IMR-90 (cell line): ENCODE results near the gene UNC13C. TPM values are rescaled to one million over a fixed set of nuclear protein-coding genes. Genes with fewer than 3 reads are reported as not detected.

Source experiments
- ATAC-seq: fragments of 200-7000 bp; cut with Tn5 transposase; 2 replicates; pipeline ENCODE4 v1.9.1; 2020; ENCODE audit warnings: low read depth, mild to moderate bottlenecking, moderate library complexity
- BruUV-seq: library from RNA; stranded (reverse); fragments of 400-500 nt; replicated peaks from 2 replicates; lab custom pipeline; 2021; lab: Mats Ljungman, UMichigan
- CTCF ChIA-PET: fragments of 300-600 bp; formaldehyde crosslinking; extraction: SDS; loops from one replicate; lab custom pipeline; 2021; ENCODE audit warnings: antibody characterized with exemption; lab: Yijun Ruan, JAX
- POLR2A ChIA-PET: fragments of 300-600 bp; sonication (Branson Sonifier 250); formaldehyde crosslinking; loops from one replicate; lab custom pipeline; 2022; ENCODE audit warnings: antibody characterized with exemption; ENCODE audit not compliant: unreplicated experiment; lab: Charles Lee
- DNase-seq: peaks from one replicate; pipeline ENCODE4 v3.0.0; 2013
- H2AFZ ChIP-seq: replicated peaks from 2 replicates; pipeline ENCODE3; 2013; ENCODE audit warnings: low read length, mild to moderate bottlenecking; ENCODE audit not compliant: poor library complexity
- H2AK5ac ChIP-seq: 2 replicates; pipeline ENCODE4 v1.6.1; 2013; ENCODE audit warnings: low read depth, low read length, inconsistent platforms
- H2AK9ac ChIP-seq: replicated peaks from 2 replicates; pipeline ENCODE3; 2013; ENCODE audit warnings: mild to moderate bottlenecking, low read depth, low read length, moderate library complexity; ENCODE audit not compliant: poor library complexity
- H2BK120ac ChIP-seq: 2 replicates; pipeline ENCODE4 v1.6.1; 2013; ENCODE audit warnings: low read depth, low read length, inconsistent platforms
- H2BK15ac ChIP-seq: 3 replicates; pipeline ENCODE4 v1.6.1; 2013; ENCODE audit warnings: low read depth, low read length, inconsistent platforms
- H2BK20ac ChIP-seq: 2 replicates; pipeline ENCODE4 v1.6.1; 2013; ENCODE audit warnings: low read depth, mild to moderate bottlenecking, inconsistent platforms, low read length, moderate library complexity
- H2BK5ac ChIP-seq: 2 replicates; pipeline ENCODE4 v1.6.1; 2013; ENCODE audit warnings: mild to moderate bottlenecking, low read depth, low read length, inconsistent platforms; ENCODE audit not compliant: poor library complexity, severe bottlenecking
- H3K14ac ChIP-seq: replicated peaks from 2 replicates; pipeline ENCODE4 v1.6.1; 2013; ENCODE audit warnings: low read depth, low read length, inconsistent platforms
- H3K18ac ChIP-seq: 2 replicates; pipeline ENCODE4 v1.6.1; 2013; ENCODE audit warnings: low read depth, low read length, control low read depth
- H3K23ac ChIP-seq: 2 replicates; pipeline ENCODE4 v1.6.1; 2013; ENCODE audit warnings: low read depth, low read length, inconsistent platforms
- H3K27ac ChIP-seq: 2 replicates; pipeline ENCODE4 v1.5.1; 2013; ENCODE audit warnings: mild to moderate bottlenecking, control low read depth, low read length; ENCODE audit not compliant: insufficient read depth
- H3K27me3 ChIP-seq: 2 replicates; pipeline ENCODE4 v1.6.1; 2013; ENCODE audit warnings: low read length; ENCODE audit not compliant: control insufficient read depth, insufficient read depth
- H3K36me3 ChIP-seq: 2 replicates; pipeline ENCODE4 v1.6.1; 2013; ENCODE audit warnings: low read length, mixed read lengths; ENCODE audit not compliant: control insufficient read depth, insufficient read depth
- H3K4ac ChIP-seq: 2 replicates; pipeline ENCODE4 v1.6.1; 2013; ENCODE audit warnings: low read depth, low read length, inconsistent platforms
- H3K4me1 ChIP-seq: 2 replicates; pipeline ENCODE4 v1.6.1; 2013; ENCODE audit warnings: low read length, mixed read lengths; ENCODE audit not compliant: control insufficient read depth, insufficient read depth
- H3K4me2 ChIP-seq: 2 replicates; pipeline ENCODE4 v1.6.1; 2013; ENCODE audit warnings: low read depth, mild to moderate bottlenecking, control low read depth, low read length, moderate library complexity
- H3K4me3 ChIP-seq: 2 replicates; pipeline ENCODE4 v1.5.1; 2013; ENCODE audit warnings: low read depth, mild to moderate bottlenecking, control low read depth, low read length, moderate library complexity; ENCODE audit not compliant: insufficient read depth
- H3K56ac ChIP-seq: 2 replicates; pipeline ENCODE4 v1.6.1; 2013; ENCODE audit warnings: low read length, inconsistent platforms; ENCODE audit not compliant: insufficient read depth; ENCODE audit errors: extremely low read depth
- H3K79me1 ChIP-seq, 2 experiments: 2 replicates each; pipeline ENCODE4 v1.6.1; 2013; ENCODE audit warnings: low read length in 2 of 2, inconsistent platforms in 1 of 2, low read depth in 1 of 2
- H3K9ac ChIP-seq: 2 replicates; pipeline ENCODE4 v1.6.1; 2013; ENCODE audit warnings: low read depth, low read length, control low read depth
- H3K9me1 ChIP-seq: 2 replicates; pipeline ENCODE4 v1.6.1; 2013; ENCODE audit warnings: low read length, inconsistent platforms; ENCODE audit not compliant: insufficient read depth
- H3K9me3 ChIP-seq: 2 replicates; pipeline ENCODE4 v1.6.1; 2013; ENCODE audit warnings: low read length; ENCODE audit not compliant: control insufficient read depth, insufficient read depth
- H4K20me1 ChIP-seq: 2 replicates; pipeline ENCODE4 v1.6.1; 2013; ENCODE audit warnings: low read length, inconsistent platforms; ENCODE audit not compliant: insufficient read depth
- H4K5ac ChIP-seq: 2 replicates; pipeline ENCODE4 v1.6.1; 2013; ENCODE audit warnings: mild to moderate bottlenecking, low read depth, low read length, control low read depth
- H4K8ac ChIP-seq, 2 experiments: 2 replicates each; pipeline ENCODE4 v1.6.1; 2013; ENCODE audit warnings: low read depth in 2 of 2, low read length in 2 of 2, control low read depth in 1 of 2, inconsistent platforms in 1 of 2
- H4K91ac ChIP-seq: 2 replicates; pipeline ENCODE4 v1.6.1; 2013; ENCODE audit warnings: low read depth, low read length, inconsistent platforms; ENCODE audit not compliant: insufficient read depth
- BHLHE40 ChIP-seq: fragments of 150-350 bp; IDR thresholded peaks from 2 replicates; pipeline ENCODE4 v1.6.1; 2016; ENCODE audit warnings: mild to moderate bottlenecking, low read depth, low read length
- CEBPB ChIP-seq: IDR thresholded peaks from 2 replicates; pipeline ENCODE4 v1.6.1; 2012; ENCODE audit warnings: low read depth, low read length, improper control_type of control experiment
- CHD1 ChIP-seq: IDR thresholded peaks from 2 replicates; pipeline ENCODE4 v1.6.1; 2012; ENCODE audit warnings: low read depth, low read length, improper control_type of control experiment
- FOS ChIP-seq: fragments of 150-350 bp; IDR thresholded peaks from 2 replicates; pipeline ENCODE4 v1.6.1; 2016; ENCODE audit warnings: low read depth, low read length
- MAFK ChIP-seq: IDR thresholded peaks from 2 replicates; pipeline ENCODE4 v1.6.1; 2012; ENCODE audit warnings: low read depth, low read length, improper control_type of control experiment
- MXI1 ChIP-seq: IDR thresholded peaks from 2 replicates; pipeline ENCODE4 v1.6.1; 2012; ENCODE audit warnings: low read depth, mild to moderate bottlenecking, low read length, moderate library complexity, borderline replicate concordance
- NFE2L2 ChIP-seq: fragments of 150-350 bp; IDR thresholded peaks from 2 replicates; pipeline ENCODE4 v1.6.1; 2016; ENCODE audit warnings: low read depth, mild to moderate bottlenecking, low read length
- POLR2A ChIP-seq: IDR thresholded peaks from 2 replicates; pipeline ENCODE4 v1.6.1; 2012; ENCODE audit warnings: mild to moderate bottlenecking, low read depth, low read length
- RAD21 ChIP-seq: IDR thresholded peaks from 2 replicates; pipeline ENCODE4 v1.6.1; 2012; ENCODE audit warnings: low read length, improper control_type of control experiment
- RFX5 ChIP-seq: IDR thresholded peaks from 2 replicates; pipeline ENCODE4 v1.8.0; 2012; ENCODE audit warnings: low read depth, mild to moderate bottlenecking, low read length, moderate library complexity
- SMC3 ChIP-seq: fragments of 150-350 bp; IDR thresholded peaks from 2 replicates; pipeline ENCODE4 v1.6.1; 2016; ENCODE audit warnings: low read depth, mild to moderate bottlenecking, antibody characterized with exemption, low read length, moderate library complexity
- dilution Hi-C: fragments of 300-500 bp; cut with HindIII; formaldehyde crosslinking; loops from one replicate; pipeline ENCODE4 v1.14.3; 2018; ENCODE audit warnings: low sequenced_read_pairs; ENCODE audit not compliant: unreplicated experiment
- in situ Hi-C: fragments of 300-500 bp; cut with MboI; formaldehyde crosslinking; loops from 3 replicates; pipeline ENCODE4 v1.14.3; 2019; ENCODE audit warnings: low sequenced_read_pairs, inconsistent platforms, mixed read lengths
- intact Hi-C: fragments of 100-400 bp; cut with micrococcal nuclease; formaldehyde crosslinking; loops from 2 replicates; pipeline ENCODE4 v1.10.0; 2022
- polyA plus RNA-seq, 3 experiments: library from polyadenylated mRNA; depleted of rRNA; stranded (reverse); fragments of >200 nt; gene quantifications; 2 replicates each; pipeline ENCODE4 v1.2.3, GENCODE V29; 2012; ENCODE audit warnings: low replicate concordance in 1 of 3
- total RNA-seq: library from RNA; depleted of rRNA; stranded (reverse); fragments of >200 nt; gene quantifications from 2 replicates; pipeline ENCODE4 v1.2.3, GENCODE V29; 2012
- TF ChIP-seq, protein P1 (sequence below): fragments of 150-350 bp; IDR thresholded peaks from 2 replicates; pipeline ENCODE4 v1.6.1; 2017; ENCODE audit warnings: mild to moderate bottlenecking, antibody characterized with exemption, low read length, low read depth
- TF ChIP-seq, protein P2 (sequence below): conservative IDR thresholded peaks from 2 replicates; pipeline ENCODE4 v1.5.1; 2012; ENCODE audit warnings: mild to moderate bottlenecking, low read depth, low read length, improper control_type of control experiment

The UNC13C gene
- total and polyA plus RNA-seq, 2 of the 4 experiments (the other 2 are of a cell fraction) = not detected

DNA sequence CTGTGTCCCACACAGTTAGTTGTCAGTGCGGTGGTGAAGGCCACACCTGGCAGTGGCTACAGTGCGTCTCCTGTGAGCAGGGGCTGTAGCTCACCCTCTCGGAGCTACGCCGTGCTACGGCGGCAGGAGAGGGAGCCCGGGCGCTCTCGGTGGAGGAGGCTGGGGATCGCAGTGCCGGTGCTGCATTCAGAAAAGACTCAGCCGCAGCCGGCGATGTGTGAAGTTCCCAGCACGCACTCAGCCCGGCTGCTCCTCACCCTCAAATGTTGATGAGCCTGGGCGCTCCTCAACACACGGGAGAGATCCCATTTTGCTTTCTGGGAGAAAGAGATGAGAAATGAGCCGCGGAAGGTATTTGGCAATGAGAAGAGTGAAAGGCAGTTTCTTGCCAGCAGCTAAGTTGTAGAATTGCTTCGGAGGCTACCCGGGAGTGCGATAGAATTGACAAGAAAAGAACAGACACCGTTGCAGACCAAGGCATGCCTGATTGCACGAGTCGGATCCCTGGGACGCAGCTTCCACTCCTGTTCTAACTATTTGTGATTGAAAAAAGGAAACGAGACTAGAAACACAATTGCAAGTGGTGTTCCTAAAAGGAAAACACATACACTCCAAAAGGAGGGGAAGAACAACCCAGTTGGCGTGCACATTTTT lies at the start of gene UNC13C (continued):
- no peak for TF ChIP-seq CHD1
- no peak for TF ChIP-seq RFX5

DNA sequence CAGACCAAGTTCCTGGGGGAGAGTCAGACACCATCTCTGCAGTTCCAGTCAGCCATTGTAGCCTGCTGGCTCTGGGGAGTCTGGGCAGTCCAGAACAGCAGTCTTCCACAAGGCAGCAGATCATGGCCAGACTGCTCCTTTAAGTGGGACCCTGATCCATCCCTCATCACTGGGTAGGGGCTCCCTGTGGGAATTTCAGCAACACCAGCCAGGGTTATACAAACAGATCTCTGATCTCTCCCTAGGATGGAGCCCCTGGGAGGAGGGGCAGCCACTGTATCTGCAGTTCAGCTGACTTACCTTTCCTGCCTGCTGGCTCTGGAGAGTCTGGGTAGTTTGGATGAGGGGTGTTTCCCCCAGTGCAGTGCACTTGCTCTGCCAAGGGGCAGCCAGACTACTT lies 42.1 kb upstream of the UNC13C start:
- Histone ChIP-seq H2BK120ac (no peak overlapping the region), H3K27me3 (no peaks in the 10 kb centered on the region), H3K18ac (no peak overlapping the region), H4K91ac (no peak overlapping the region), H3K27ac (no peak overlapping the region), H2BK5ac (no peak overlapping the region), H3K4me1 (no peaks in the 10 kb centered on the region), H3K9me1 (no peaks in the 10 kb centered on the region), H4K5ac (no peak overlapping the region), H2BK15ac (no peak overlapping the region), H3K36me3 (no peaks in the 10 kb centered on the region), H2AFZ (no peak overlapping the region), H3K4me2 (no peak overlapping the region), H3K4ac (no peak overlapping the region), H4K20me1 (no peaks in the 10 kb centered on the region), H3K23ac (no peak overlapping the region), H2AK9ac (no peak overlapping the region), H4K8ac (no peak overlapping the region), H3K4me3 (no peak overlapping the region), H3K56ac (no peak overlapping the region), H2AK5ac (no peak overlapping the region), H3K9me3 (peaks cover 16% of the 10 kb centered on the region), H3K9ac (no peak overlapping the region), H2BK20ac (no peak overlapping the region), H3K14ac (no peak overlapping the region), H3K79me1 (no peaks in the 10 kb centered on the region)
- ChIA-PET POLR2A (no interaction called here), CTCF (no interaction called here)
- no peak for TF ChIP-seq BHLHE40
- TF ChIP-seq RAD21 = no peak
- TF ChIP-seq CEBPB = no peak
- TF ChIP-seq RFX5 = no peak
- TF ChIP-seq, protein P1, sequence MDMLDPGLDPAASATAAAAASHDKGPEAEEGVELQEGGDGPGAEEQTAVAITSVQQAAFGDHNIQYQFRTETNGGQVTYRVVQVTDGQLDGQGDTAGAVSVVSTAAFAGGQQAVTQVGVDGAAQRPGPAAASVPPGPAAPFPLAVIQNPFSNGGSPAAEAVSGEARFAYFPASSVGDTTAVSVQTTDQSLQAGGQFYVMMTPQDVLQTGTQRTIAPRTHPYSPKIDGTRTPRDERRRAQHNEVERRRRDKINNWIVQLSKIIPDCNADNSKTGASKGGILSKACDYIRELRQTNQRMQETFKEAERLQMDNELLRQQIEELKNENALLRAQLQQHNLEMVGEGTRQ = no peak
- TF ChIP-seq, protein P2, sequence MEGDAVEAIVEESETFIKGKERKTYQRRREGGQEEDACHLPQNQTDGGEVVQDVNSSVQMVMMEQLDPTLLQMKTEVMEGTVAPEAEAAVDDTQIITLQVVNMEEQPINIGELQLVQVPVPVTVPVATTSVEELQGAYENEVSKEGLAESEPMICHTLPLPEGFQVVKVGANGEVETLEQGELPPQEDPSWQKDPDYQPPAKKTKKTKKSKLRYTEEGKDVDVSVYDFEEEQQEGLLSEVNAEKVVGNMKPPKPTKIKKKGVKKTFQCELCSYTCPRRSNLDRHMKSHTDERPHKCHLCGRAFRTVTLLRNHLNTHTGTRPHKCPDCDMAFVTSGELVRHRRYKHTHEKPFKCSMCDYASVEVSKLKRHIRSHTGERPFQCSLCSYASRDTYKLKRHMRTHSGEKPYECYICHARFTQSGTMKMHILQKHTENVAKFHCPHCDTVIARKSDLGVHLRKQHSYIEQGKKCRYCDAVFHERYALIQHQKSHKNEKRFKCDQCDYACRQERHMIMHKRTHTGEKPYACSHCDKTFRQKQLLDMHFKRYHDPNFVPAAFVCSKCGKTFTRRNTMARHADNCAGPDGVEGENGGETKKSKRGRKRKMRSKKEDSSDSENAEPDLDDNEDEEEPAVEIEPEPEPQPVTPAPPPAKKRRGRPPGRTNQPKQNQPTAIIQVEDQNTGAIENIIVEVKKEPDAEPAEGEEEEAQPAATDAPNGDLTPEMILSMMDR = no peak
- TF ChIP-seq FOS = no peak
- no peak for TF ChIP-seq SMC3
- no peak for TF ChIP-seq MXI1
- TF ChIP-seq NFE2L2 = no peak
- no peak for TF ChIP-seq POLR2A
- TF ChIP-seq CHD1 = no peak
- TF ChIP-seq MAFK = no peak
- ATAC-seq (no peak), DNase-seq (no peak)
- intact Hi-C loops = no loop called here
- dilution Hi-C loops = no loop called here
- in situ Hi-C loops = no loop called here
- no TSS peak for BruUV-seq
